Suppressor macrophage treated with lipopolysaccharide for 1 hour (primary cell): ENCODE results near the gene PRSS33.

Experiments
- DNase-seq, 3 donors: peaks; one replicate each; pipeline ENCODE4 v3.0.0-alpha.2; 2020 to 2022

The PRSS33 gene

GRCh38 chr16:2761886-2762583 lies 25.3 kb downstream of the PRSS33 start:
- no peak for DNase-seq

DNA sequence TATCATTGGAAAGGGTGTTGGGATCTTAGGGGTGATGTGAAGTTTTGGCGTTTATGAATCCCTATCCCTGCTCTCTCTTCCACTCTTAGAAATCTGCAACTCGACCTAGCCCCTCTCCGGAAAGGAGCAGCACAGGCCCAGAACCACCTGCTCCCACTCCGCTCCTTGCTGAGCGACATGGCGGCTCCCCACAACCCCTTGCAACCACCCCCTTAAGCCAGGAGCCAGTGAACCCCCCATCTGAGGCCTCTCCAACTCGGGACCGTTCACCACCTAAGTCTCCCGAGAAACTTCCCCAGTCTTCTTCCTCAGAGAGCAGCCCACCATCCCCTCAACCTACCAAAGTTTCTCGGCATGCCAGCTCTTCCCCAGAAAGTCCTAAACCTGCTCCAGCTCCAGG lies 25.9 kb downstream of the PRSS33 start:
- DNase-seq: no peak

DNA sequence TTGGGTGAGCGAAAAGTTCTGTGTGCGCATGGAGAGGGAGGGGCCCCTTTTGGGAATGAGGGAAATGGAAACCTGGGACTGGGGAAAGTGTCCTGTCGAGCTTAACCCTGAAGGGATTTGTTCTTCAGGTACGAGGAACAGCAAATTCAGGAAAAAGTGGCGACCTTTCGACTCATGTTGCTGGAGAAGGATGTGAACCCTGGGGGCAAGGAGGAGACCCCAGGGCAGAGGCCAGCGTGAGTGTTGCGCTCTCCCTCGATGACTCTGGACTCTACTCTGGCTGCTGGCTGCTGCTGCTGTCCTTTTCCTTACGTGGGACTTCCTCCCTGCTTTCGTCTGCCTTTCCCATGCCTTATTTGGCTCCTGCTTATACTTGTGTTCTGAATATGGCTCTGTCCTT lies 30.0 kb downstream of the PRSS33 start:
- no peak for DNase-seq

GRCh38 chr16:2756288-2757015 lies 30.9 kb downstream of the PRSS33 start:
- no peak for DNase-seq

DNA sequence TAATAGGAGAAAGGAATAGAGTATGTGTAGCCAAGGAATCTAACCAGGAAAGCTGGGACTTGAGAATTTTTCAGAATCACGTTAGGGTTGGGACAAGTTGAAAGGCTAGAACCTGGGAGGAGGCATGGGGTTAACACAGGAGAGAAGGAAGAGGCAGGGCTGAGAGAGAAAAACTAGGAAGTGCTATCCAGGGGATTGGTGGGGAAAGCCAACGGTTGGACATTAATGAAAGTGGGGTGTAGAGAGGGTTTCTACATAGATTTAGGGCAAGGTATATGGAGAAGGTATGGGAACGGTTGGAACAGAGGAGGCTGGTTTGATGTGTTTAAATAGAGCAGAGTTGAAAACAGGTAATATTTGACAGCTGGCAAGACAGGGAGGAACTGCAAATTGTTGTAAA lies 32.2 kb downstream of the PRSS33 start:
- no peak for DNase-seq

DNA sequence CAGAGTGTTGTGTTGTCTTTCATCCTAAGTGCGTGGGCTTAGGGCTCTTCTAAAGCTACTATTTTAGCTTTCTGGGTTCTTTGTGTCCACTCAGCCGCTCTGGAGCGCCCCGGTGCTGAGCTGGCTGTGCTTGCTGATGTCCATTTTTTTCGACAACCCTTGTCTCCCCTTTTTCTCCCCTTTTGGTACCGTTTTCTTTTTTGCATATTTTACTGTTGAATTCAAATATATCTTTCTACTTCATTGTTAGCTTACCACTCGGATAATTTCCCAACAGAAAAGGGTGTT lies 33.7 kb downstream of the PRSS33 start:
- peak; percentile 49 to 54 (median 52) for DNase-seq

GRCh38 chr16:2752850-2753732 lies 34.3 kb downstream of the PRSS33 start:
- peak; percentile 80 to 95 (median 90) for DNase-seq

DNA sequence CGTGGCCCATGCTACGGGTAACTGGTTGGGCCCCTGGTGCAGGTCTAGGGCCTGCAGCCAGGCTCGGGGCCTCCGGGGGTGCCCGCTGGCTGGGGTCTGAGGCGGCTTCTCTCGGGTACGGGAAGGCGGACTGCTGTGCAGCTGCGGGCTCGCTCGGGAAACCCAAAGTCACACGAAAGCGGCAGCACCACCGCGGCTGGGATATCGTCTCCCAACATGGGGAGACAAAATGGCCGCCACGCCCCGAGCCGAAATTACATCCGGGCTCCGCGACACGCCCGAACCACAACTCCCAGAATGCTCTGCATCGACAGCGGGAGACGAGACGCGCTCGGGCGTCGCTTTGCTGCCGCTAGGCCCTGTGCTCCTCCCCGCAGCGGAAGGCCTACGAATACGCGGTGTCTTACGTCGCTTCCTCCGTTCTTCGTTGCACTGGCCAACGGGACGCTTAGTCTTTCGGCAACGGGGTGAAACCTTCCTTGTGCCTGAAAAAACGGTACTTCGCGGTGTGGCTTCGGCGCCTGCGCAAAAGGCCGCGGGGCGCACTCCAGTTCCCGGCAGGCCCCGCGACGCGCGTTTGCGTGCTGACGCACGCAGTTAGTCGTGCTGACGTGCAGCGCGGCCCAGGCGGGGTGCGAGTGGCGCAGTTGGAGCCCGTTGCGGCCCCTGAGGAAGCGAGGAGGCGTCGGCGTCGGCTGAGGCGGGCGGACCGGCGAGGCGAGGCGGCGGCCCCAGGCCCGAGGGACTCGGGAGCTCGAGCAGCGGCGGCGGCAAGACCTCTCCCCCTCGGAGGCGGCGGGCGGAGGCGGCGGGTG lies 35.1 kb downstream of the PRSS33 start, which contains the start of gene SRRM2:
SRRM2 (plus strand) TSS at position 604 of the 815 bp plus-strand sequence. CDS start 3,727 bp downstream, outside the sequence.
- DNase-seq: peak; percentile 97 to 99 (median 99)

GRCh38 chr16:2751577-2752034 lies 35.8 kb downstream of the PRSS33 start:
- no peak for DNase-seq

DNA sequence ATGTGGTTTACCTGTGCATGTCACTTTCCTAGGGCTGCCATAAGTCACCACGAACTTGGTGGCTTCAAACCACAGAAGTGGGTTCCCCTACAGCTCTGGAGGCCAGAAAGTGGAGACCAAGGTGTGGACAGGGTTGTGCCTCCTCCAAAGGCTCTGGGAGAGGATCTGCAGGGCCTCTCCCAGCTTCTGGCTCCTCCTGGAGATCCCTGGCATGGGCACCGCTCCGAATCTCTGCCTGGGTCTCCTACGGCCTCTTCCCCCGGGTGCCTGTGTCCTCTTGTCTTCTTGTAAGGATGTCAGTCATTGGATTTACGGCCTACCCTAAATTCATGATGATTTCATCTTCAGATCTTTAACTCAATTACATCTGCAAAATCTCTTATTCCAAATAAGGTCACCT lies 37.4 kb downstream of the PRSS33 start:
- DNase-seq: no peak

GRCh38 chr16:2749476-2749875 lies 37.9 kb downstream of the PRSS33 start:
- no peak for DNase-seq

- DNase-seq: no peak
Measured at GRCh38 chr16:2748757-2749455, 38.5 kb downstream of the PRSS33 start.

GRCh38 chr16:2745961-2746360 lies 41.4 kb downstream of the PRSS33 start:
- DNase-seq: no peak

DNA sequence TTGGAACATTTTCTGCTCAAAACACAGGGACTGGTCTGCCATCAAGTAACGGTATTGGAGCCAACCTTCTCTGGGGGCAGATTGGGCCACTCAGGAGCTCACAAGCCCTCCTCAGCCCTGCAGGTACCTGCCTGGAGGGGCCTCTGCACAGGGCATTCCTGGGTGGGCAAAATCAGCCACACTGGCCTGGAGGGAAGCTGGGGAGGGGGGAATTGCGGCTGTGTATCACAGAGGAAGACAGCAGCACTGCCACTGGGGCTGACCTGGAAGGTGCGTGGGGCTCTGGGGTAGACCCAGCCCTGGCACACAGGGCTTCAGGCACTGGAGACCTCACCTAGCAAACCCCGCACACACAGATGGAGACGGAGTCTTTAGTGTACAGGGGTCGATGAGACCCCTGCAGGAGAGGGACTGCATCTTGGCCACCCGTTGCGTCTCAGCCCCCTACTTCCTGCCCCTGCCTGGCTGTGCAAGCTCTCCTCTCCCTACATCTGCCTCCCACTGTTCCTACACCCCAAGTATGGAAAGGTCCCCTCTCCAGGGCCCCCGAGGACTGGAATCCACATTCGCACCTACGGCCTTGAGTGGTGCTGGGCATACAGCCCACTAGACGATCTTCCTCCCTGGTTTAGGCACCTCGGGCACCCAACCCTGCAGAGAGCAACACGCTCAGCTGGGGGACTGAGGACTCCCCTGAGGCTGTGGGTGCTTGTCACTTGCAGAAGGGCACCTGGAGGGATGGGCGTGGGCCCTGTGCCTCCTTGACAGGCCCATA lies 42.1 kb downstream of the PRSS33 start:
- DNase-seq: no peak

DNA sequence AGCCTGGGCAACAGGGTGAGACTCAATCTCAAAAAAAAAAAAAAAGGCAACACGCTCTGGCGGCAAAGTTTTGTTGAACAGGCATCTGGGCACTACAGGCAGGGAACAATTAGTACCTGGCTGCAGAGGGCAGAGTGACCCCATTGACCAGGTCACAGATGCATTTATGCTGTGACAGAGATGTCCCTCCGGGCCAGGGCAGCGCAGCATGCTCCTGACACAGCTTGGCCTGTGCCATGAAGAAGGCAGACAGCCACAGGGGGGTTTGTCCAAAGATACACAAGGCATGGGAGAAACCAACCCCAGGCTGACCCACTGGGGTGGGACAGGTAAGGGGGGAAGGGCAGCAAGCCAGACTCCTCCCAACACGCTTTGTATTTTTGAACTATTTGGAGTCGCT lies 42.6 kb downstream of the PRSS33 start:
- DNase-seq: no peak

- DNase-seq: no peak
Measured at GRCh38 chr16:2743007-2743810, 44.2 kb downstream of the PRSS33 start.

GRCh38 chr16:2742323-2743006 lies 44.9 kb downstream of the PRSS33 start:
- no peak for DNase-seq

- DNase-seq: no peak
Measured at GRCh38 chr16:2741168-2741567, 46.2 kb downstream of the PRSS33 start.

DNA sequence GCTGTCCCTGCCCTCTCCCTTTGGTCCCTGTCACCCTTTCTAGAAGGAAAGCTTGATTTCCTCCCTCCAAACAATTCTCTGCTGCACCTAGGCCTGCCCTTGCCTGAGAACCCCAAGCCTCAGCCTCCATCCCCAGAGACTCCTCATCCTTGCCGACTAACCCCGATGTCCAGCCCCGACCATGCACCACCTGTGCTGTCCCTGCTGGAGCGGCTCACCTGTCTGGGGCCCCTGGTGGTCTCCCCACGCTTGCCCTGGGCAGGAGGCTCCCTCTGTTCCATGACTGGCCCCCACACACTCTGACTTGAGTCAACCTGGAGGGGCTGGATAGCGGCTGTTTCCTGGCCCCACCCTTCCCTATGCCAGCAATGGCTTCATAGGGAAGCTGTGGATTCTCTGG lies 46.9 kb downstream of the PRSS33 start:
- DNase-seq: no peak
